Stimulated activated CD4-positive, alpha-beta T cell treated with anti-CD3 and anti-CD28 coated beads, Interleukin-4, amount 100 ng/mL, for 4 hours (primary cell): ENCODE measurements around the gene PNRC2.
"Not testable (repeated sequence)": the region's sequence is repeated elsewhere in the genome, so short reads cannot be mapped to it uniquely, and the experiment has no call there.

Experiments used
- DNase-seq, 2 experiments: peaks; one replicate each; pipeline ENCODE4 v3.0.0-alpha.2; 2020

PNRC2 gene

DNA sequence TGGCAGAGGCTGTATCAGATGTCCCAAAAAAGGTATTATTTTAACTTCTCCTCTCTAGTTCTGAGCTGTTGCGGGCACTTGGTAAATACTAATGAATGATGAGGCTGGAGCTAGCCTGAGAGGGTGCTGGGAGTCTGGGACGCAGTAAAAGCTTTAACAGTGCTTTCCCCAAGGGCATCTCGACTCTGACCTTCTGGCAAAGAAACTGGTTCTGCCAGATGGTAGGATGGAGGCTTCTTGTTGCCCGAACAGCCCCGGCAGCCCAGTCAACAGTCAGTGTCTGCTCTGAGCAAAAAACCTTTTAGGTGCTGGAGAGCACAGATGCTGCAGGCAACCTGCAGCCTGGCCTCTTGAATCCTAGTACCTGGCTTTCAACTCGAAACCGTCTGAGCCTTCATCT, 2.5 kb upstream of the PNRC2 start:
- DNase-seq = no peak

DNA sequence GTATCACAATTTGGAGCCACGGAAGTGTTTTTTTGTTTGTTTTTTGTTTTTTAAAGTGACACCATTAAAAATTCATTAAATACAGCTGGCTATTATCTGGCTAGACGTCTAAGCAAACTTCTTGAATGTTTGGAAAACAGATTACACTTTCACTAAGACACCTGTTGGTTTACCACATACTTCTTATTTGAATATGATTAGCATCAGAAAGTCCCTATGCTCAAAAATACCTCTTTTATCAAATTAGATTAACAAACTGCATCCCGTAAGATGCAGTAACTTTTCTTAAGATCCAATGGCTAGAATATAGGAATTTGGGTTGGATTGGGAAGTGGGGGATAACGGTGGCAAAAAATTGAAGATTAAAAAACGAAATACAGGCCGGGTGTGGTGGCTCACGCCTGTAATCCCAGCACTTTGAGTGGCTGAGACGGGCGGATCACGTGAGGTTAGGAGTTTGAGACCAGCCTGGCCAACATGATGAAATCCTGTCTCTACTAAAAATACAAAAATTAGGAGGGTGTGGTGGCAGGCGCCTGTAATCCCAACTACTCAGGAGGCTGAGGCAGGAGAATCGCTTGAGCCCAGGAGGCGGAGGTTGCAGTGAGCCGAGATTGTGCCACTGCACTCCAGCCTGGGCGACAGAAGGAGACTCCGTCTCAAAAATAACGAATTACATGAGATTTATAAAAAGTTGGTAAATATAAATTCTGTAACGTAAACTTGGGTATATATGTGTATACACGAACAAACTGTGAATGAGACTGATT, 1.4 kb upstream of the PNRC2 start:
- not testable (repeated sequence) for DNase-seq

DNA sequence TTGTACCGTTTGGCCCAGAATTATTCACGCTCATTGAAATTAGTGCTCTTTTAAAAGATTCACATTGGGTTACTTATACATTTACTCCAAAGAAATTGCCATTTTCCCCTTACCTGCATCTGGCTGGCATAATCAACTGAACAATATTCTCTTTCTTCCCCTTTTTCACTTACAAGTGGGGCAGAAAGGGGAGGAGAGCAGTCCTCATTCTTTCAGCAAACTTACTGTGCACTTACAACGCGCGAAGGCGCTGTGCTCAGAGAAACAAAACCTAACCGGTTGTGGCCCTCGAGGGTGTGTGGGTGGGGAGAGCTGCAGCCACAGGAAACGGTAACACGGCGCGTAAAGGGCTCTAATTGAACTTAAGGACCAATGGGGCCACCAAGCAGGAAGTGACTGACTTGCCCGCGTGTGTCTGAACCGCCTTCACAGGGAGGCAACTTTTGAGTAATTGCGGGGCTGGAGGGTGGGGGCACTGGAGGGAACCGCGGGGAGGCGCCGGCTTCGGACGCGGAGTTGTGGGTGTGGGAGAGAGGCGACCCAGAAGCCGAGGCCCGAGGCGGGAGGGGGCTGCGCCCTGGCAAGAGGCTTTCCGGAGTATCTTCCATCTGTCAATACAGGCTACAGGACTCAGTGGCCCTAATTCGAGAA, 693 bp upstream of the PNRC2 start:
- peak; percentile 78 to 87 for DNase-seq

DNA sequence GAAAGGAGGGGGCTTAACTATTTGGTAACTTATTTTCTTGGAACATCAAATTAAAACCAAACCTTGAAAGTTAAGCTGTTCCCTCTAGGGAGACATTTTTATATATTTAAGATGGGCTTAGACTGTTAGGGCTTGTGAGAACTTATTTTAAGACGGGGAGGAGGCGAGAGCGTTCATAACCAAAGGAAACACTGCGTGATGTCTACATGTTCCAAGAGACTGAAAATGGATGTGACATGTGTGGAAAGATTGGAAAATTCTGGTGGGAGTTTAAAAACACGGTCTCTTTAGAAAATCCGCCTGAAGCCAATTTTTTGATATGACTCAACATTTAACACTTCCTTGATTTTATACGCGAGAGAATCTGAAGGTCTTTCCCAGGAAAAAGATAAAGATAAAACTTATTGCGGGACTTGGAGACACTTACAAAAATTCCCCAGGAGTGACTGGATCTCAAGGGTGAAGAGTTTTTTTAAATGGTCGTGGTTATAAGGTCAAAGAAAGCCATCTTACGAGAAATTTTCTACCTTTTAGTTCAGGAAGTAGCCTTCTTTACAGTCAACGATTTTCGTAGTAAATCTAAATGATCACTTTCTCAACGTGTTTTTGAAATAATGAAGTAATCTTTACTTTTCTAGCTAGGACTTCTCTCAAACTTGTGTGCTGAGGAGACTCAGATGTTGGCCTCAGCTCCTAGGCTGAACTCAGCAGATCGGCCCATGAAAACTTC, 828 bp downstream of the PNRC2 start:
- DNase-seq = no peak

GRCh38 chr1:23963617-23964234, 4.1 kb downstream of the PNRC2 start:
- DNase-seq = no peak

GRCh38 chr1:23964235-23964668, 4.6 kb downstream of the PNRC2 start:
- DNase-seq = no peak

DNA sequence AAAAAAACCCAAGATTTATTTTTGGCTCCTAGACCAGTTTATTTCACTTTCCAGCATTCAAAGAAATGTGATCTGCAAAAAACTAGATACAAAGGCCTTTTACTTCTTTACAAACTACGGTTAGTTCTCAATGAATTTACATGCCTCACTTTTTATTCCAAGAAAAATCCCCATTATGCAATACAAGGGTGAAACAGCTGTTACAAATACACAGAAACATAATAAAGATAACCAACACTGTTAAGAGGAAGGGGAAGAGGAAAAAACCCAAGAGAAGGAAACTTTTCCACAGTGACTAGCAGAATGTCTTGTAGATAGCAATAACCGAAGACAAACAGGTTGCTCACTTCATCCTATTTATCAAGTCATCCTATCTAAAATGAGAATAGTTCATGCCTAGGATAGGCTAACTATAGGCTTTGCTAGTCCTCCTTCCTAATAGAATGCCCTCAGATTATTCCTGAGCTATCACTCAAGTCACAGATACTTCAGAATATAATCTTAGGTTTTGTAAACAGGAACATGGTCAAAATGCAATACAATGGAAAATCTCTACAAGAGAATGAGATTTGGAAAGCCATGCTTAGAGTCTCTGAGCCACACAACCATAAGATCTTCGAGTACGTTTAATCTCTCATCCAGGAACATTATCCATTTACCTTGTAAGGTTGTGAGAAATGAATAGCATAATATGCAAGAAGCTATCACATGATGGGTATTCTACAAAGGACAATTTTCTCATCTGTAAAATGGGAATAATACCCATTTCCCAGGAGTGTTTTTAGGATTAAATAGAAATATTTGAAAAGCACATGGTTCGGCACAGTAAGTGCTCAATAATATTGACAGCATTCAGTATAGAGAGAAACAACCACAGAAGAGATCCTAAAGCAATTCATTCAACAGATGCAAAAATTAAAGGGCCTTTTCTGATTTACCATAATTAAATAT, 5.4 kb downstream of the PNRC2 start:
- DNase-seq = no peak

GRCh38 chr1:23966973-23967493, 7.4 kb downstream of the PNRC2 start:
- DNase-seq = no peak

GRCh38 chr1:23967871-23968270, 8.2 kb downstream of the PNRC2 start:
- DNase-seq = no peak

DNA sequence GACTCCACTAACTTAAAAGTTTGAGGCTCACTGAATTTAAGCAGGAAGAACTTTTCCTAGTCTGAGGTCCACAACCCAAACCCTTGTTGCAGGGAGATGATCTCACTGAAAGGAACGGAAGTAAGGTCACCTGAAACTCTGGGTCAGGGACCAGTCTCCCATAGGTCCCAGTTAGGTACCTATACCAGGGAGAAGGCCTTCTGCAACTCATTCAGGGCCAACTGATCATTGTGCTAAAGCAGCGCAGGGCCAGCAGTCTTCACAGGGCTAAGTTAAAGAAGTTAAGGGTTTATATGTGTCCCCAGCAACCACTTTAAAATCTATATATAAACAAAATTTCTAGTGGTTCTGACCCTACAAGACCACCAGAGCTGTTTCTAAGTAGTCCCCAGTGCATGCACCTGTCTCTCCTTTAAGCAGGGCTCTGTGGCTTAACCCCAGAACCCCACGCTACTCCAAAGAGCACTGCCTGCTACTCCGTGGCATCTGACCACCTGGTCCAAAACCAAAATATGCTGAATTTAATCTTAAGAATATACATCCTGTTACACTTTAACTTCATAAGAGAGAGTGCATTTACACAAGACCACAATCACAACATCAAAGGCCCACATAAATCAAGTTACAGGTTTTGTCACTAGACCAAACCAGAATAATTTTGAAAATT, 17.7 kb downstream of the PNRC2 start:
- DNase-seq = no peak

DNA sequence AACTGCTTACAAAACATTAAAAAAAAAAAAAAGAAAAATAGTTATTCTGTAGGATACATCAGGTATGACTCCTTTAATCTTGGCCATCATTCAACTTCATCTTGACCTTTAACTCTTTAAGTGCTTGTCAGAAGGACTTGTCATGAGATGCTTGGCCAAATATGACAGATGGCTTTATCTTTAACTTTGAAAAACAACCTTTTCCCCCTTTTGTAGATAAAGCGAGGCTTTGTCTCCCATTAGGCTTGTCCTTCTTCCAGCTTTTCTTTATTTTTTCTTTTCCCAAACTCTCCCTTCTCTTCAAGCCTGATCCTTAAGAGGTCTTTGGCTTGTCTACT, 18.2 kb downstream of the PNRC2 start:
- DNase-seq = no peak

DNA sequence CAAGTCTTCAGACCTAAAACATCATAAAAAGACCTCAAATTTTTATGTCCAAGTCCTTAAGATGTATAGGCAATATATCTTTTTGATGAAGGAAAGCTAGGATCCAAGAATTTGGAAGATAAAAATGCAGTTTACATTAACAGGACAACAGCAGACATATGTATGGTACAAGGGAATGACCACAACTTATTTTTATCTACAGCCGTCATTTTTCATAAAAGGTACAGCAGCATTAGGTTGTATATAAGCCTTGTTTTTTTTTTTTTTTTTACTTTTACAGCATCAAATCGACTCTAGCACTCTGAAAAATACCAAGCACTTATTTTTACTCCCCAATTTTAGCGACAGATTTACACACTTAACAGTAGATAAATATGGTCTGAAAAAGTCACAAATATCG, 19.2 kb downstream of the PNRC2 start:
- DNase-seq = no peak

- DNase-seq = no peak
Observed at GRCh38 chr1:23979387-23979880, 19.8 kb downstream of the PNRC2 start.

GRCh38 chr1:23979881-23980727, 20.5 kb downstream of the PNRC2 start, which contains the start of gene SRSF10:
TSS of gene SRSF10 (minus strand) at chr1:23980327. CDS start at chr1:23980255, 72 bp downstream.
- peak; percentile 93 to 98 for DNase-seq

DNA sequence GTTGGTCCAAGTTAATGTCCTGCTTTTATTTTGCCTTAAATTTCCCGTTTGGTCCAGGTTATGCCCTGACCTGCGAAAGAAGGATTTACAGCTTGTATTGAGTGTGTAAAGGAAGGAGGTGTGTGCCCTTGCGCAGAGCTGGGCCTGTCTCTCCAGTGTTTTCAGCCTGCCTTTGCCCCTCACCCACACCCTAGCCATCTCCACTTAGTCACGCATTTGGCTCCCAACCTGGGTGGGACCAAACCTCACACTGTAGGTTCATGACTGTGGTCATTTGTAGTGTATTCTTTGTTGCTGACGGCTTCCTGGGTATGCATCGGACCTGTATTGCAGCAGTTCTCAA, 21.1 kb downstream of the PNRC2 start:
- peak; percentile 30 to 35 for DNase-seq

DNA sequence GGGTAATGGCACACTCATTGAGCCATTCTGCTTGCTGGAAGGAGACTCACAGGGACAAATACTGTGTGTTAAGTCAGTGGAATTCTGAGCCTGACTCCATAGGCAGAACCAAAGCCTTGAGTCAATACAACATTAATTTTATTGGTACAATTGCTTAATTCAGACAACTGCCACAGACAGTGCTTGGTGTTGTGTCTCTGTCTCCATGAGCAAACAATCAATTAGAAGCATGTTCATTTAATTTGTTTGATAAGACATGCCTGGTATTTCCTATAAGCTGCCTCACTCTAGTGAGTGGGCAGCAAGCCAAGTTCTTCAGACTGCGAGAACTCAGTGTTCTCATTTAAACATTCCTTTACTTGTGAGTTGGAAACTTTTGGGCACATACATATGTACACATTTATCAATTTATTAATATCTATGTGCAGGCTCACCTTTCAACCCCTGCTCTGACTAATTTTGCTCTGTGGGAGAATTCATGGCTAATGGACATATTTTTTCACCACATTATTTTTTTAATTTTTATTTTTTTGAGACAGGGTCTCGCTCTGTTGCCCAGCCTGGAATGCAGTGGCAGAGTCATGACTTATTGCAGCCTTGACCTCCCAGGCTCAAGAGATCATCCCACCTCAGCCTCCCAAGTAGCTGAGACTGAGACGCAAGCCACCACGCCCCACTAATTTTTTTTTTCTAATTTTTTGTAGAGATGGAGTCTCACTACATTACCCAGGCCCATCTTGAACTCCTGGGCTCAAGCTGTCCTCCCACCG, 25.0 kb downstream of the PNRC2 start:
- no peak for DNase-seq

DNA sequence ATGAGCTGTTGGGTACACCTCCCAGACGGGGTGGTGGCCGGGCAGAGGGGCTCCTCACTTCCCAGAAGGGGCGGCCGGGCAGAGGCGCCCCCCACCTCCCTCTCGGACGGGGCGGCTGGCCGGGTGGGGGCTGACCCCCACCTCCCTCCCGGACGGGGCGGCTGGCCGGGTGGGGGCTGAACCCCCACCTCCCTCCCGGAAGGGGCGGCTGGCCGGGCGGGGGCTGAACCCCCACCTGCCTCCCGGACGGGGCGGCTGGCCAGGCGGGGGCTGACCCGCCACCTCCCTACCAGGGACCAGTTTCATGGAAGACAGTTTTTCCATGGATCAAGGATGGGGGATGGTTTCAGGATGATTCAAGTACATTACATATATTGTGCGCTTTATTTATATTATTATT, 27.4 kb downstream of the PNRC2 start:
- DNase-seq = not testable (repeated sequence)

DNA sequence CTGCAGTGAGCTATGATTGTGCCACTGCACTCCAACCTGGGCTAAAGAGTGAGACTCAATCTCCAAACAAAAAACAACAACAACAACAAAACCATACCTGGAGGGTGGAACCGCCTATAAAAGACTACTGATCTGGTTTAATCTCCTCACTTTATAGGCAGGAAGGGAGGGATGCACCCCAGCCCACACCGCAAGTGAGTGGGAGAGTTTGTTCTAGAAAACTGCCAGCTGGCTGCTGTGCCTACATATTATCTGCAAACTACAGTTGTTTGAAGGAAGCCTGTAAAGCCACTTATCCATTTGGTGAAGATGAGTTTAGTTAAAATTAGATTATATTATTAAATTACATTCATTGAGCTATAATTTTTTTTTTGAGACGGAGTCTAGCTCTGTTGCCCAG, 29.6 kb downstream of the PNRC2 start:
- DNase-seq = no peak

- not testable (repeated sequence) for DNase-seq
Observed at GRCh38 chr1:23992011-23992410, 32.4 kb downstream of the PNRC2 start.

DNA sequence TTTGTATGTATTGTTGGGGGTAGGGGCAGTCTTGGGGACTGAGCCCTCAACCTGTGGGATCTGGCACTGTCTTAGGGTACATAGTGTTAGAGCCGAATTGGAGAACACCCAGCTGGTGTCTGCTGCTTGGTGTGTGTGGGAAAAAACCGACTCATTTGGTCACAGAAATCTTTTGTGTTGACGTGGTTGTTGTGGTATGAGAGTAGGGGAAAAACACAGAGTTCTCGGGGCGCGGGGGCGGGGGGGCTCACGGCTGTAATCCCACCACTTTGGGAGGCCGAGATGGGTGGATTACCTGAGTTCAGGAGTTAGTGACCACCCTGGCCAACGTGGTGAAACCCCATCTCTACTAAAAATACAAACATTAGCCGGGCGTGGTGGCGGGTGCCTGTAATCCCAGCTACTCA, 35.8 kb downstream of the PNRC2 start:
- DNase-seq = no peak
